Prostate gland (tissue), 2 donors: ENCODE data around the gene KAT8. TPM values are rescaled to one million over a fixed set of nuclear protein-coding genes. Genes with fewer than 3 reads are reported as not detected.
"Not testable (repeated sequence)": the region's sequence is repeated elsewhere in the genome, so short reads cannot be mapped to it uniquely, and the experiment has no call there.

Experiments used
- DNase-seq: peaks from one replicate; pipeline ENCODE4 v3.0.0-alpha.2; 2019; ENCODE audit warnings: low spot score
- H3K27ac ChIP-seq, 2 donors: fragments of 200-600 bp; sonication (generic); 2 replicates each; pipeline ENCODE4 v1.5.1; 2017 to 2019
- H3K27me3 ChIP-seq: fragments of 200-600 bp; sonication (generic); replicated peaks from 2 replicates; pipeline ENCODE4 v1.5.1; 2019; ENCODE audit not compliant: insufficient read depth
- H3K36me3 ChIP-seq, 2 donors: fragments of 200-600 bp; sonication (generic); 1 replicate in 1 of 2; 2 replicates in 1 of 2; pipeline versions ENCODE4 v1.5.1 to v1.8.1; 2017 to 2019
- H3K4me1 ChIP-seq: fragments of 200-600 bp; sonication (generic); replicated peaks from 2 replicates; pipeline ENCODE4 v1.5.1; 2019
- H3K4me3 ChIP-seq, 2 donors: fragments of 200-600 bp; sonication (generic); 2 replicates each; pipeline ENCODE4 v1.5.1; 2017 to 2019
- H3K9me3 ChIP-seq: fragments of 200-600 bp; sonication (generic); 2 replicates; pipeline ENCODE4 v1.5.1; 2017
- POLR2A ChIP-seq: fragments of 450-650 bp; IDR thresholded peaks from one replicate; pipeline ENCODE4 v1.6.1; 2016; ENCODE audit warnings: antibody characterized with exemption, mild to moderate bottlenecking
- POLR2AphosphoS5 ChIP-seq: sonication (generic); formaldehyde crosslinking; IDR thresholded peaks from one replicate; pipeline ENCODE4 v1.6.1; 2017; ENCODE audit warnings: antibody characterized with exemption
- WGBS: methylation state at CpG from one replicate; pipeline ENCODE4 v1.1.5; 2018; 5-methylcytosine and 5-hydroxymethylcytosine counted together
- intact Hi-C: fragments of 100-400 bp; cut with DNase I; formaldehyde crosslinking; loops from one replicate; pipeline ENCODE4 v1.14.2; 2022
- total RNA-seq, 2 donors: library from RNA; depleted of rRNA; stranded (reverse); fragments of >200 nt; gene quantifications; one replicate each; pipeline ENCODE4 v1.1.0, GENCODE V29; 2016
- TF ChIP-seq, protein P1 (sequence below), 4 experiments: fragments of 200-600 bp in 2 of 4; fragments of 450-650 bp in 2 of 4; sonication (generic) in 2 of 4; IDR thresholded peaks; 1 replicate in 3 of 4; 2 replicates in 1 of 4; pipeline ENCODE4 v1.5.1; 2016 to 2019; ENCODE audit warnings: antibody characterized with exemption in 4 of 4, mild to moderate bottlenecking in 2 of 4, moderate library complexity in 2 of 4

KAT8 gene
- total RNA-seq, 2 donors from 2014 or later = 92.6 to 115 TPM

DNA sequence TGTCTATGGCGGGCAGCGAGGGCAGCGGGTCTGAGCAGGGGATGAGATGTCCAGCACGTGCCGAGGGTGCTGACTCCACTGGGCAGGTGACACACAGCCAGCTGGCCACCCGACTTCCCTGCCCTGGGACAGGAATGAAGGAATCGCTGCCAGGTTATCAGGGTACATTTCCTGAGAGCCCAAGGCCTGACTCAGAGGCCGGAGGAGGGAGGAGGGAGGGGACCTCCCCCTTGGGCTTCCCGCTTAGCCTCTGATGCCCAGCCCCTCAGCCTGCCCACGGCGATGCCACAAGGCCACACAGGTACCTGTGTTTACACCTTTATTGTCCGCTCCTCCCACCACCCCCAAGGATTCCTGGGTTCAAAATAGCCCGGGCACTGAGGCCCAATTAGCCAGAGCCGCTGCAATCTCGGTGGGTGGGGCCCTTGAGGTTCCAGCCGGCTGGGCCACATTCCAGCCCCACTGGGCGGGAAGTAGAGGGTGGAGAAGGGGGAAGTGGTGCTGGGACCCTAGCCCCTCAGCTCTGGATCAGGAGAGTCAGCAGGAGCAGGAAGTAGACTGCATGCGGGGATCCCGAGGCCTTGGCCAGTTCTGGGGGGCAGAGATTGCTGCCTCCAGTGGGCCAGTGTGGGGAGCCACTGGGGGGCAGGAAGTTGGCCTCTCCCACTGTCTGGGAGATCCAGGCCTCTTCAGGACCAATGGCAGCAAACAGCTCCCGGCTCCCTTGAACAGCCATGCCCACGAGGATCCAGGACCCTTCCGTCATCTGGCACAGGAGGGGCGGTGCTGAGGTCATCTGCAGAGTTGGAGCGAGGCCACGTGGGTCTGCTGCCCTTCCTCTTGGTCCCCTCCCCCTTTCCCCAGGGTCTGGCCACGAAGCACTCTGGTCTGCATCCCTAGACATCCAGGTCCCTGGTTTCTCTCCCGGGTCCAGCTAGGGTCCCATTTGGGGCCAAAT is 21.4 kb downstream of the KAT8 start:
- no peaks in the 10 kb centered on the region for H3K9me3 ChIP-seq
- peak; percentile 64 for DNase-seq
- H3K4me1 ChIP-seq = peaks cover 13% of the 10 kb centered on the region
- H3K27ac ChIP-seq = peak overlapping the region; percentile 56 to 67
- H3K27me3 ChIP-seq = no peaks in the 10 kb centered on the region
- H3K36me3 ChIP-seq = no peaks in the 10 kb centered on the region
- WGBS = 46% methylated on average over 27 of the region's 27 CpGs
- intact Hi-C loops = no loop called here
- peak; percentile 62 for TF ChIP-seq POLR2AphosphoS5
- TF ChIP-seq POLR2A = no peak
- H3K4me3 ChIP-seq = no peak overlapping the region

DNA sequence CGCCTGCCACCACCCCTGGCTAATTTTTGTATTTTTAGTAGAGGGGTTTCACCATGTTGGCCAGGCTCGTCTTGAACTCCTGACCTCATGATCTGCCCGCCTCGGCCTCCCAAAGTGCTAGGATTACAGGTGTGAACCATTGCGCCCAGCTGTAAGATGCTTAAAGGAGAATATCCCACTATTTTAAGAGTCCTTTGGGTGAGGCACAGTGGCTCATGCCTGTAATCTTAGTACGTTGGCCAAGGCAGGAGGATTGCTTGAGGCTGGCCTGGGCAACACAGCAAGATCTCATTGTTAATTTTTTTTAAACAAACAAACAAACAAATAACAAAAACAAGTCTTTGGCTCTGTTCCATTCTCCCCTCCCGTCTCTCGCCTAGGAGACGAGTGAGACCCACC is 23.6 kb downstream of the KAT8 start:
- peak overlapping the region; percentile 80 to 82 for H3K27ac ChIP-seq
- H3K4me1 ChIP-seq, H3K9me3 ChIP-seq, H3K36me3 ChIP-seq, H3K4me3 ChIP-seq, H3K27me3 ChIP-seq, DNase-seq: not testable (repeated sequence)
- WGBS = 75% methylated on average over 9 of the region's 9 CpGs
- intact Hi-C loops = loop anchor here (5.0 kb wide), 2 partner anchors 34 to 49 kb away; partner anchors contain the start of genes BCKDK and VKORC1

DNA sequence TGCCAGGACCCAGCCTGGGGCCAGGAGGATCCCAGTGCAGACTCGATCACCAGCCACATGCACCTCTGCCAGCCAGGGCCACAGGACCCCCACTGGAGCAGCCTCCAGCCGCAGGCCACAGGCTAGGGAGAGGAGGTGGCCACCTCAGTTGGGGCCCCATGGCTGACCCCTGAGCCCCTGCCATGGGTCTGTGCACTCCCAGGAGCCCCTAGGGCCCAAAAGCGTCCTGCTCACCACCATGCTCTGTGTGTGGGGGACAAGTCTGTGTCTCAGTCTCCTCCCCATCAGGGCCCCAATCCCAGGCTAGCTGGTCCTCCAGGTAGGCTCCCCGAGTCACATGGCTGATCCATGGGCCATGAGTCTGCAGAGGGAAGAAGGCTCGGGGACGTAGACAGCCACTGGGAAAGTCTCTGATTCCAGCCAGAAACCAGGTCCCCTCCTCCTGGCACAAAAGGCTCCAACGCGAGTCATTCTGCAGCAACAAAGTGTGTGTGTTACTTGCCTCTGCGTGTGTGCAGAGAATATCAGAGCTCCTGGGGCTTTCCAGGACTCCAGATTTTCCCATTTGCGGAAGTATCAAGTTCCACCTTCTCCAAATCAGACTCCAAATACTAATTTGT is 24.1 kb downstream of the KAT8 start:
- H3K27me3 ChIP-seq = no peaks in the 10 kb centered on the region
- TF ChIP-seq, protein P1, sequence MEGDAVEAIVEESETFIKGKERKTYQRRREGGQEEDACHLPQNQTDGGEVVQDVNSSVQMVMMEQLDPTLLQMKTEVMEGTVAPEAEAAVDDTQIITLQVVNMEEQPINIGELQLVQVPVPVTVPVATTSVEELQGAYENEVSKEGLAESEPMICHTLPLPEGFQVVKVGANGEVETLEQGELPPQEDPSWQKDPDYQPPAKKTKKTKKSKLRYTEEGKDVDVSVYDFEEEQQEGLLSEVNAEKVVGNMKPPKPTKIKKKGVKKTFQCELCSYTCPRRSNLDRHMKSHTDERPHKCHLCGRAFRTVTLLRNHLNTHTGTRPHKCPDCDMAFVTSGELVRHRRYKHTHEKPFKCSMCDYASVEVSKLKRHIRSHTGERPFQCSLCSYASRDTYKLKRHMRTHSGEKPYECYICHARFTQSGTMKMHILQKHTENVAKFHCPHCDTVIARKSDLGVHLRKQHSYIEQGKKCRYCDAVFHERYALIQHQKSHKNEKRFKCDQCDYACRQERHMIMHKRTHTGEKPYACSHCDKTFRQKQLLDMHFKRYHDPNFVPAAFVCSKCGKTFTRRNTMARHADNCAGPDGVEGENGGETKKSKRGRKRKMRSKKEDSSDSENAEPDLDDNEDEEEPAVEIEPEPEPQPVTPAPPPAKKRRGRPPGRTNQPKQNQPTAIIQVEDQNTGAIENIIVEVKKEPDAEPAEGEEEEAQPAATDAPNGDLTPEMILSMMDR (IDR thresholded peaks at IDR 0.05) = no peak
- TF ChIP-seq POLR2A (no peak), POLR2AphosphoS5 (no peak)
- peak overlapping the region; percentile 5 to 51 for H3K4me3 ChIP-seq
- DNase-seq = no peak
- no peaks in the 10 kb centered on the region for H3K9me3 ChIP-seq
- intact Hi-C loops = loop anchor here (1.0 to 5.0 kb wide), 3 partner anchors 34 to 49 kb away; partner anchors contain the start of genes BCKDK, FUS and VKORC1
- WGBS = 10% methylated on average over 9 of the region's 10 CpGs
- peak overlapping the region; percentile 80 to 82 for H3K27ac ChIP-seq
- peaks cover 7% of the 10 kb centered on the region for H3K4me1 ChIP-seq
- no peaks in the 10 kb centered on the region for H3K36me3 ChIP-seq

GRCh38 chr16:31142109-31143010 is 24.9 kb downstream of the KAT8 start:
- no peaks in the 10 kb centered on the region for H3K27me3 ChIP-seq
- peak; percentile 99 for DNase-seq
- H3K4me1 ChIP-seq = peaks cover 7% of the 10 kb centered on the region
- H3K36me3 ChIP-seq = no peaks in the 10 kb centered on the region
- peak overlapping the region; percentile 80 to 82 for H3K27ac ChIP-seq
- 2% methylated on average over 59 of the region's 89 CpGs for WGBS
- peak overlapping the region; percentile 30 to 51 for H3K4me3 ChIP-seq
- TF ChIP-seq, protein P1 (IDR thresholded peaks at IDR 0.05) = peak; percentile 97 to 100 (median 100)
- peak; percentile 90 for TF ChIP-seq POLR2AphosphoS5
- peak; percentile 61 for TF ChIP-seq POLR2A
- no peaks in the 10 kb centered on the region for H3K9me3 ChIP-seq
- intact Hi-C loops = loop anchor here (1.0 to 5.0 kb wide), 3 partner anchors 35 to 50 kb away; partner anchors contain the start of genes BCKDK, FUS and VKORC1

DNA sequence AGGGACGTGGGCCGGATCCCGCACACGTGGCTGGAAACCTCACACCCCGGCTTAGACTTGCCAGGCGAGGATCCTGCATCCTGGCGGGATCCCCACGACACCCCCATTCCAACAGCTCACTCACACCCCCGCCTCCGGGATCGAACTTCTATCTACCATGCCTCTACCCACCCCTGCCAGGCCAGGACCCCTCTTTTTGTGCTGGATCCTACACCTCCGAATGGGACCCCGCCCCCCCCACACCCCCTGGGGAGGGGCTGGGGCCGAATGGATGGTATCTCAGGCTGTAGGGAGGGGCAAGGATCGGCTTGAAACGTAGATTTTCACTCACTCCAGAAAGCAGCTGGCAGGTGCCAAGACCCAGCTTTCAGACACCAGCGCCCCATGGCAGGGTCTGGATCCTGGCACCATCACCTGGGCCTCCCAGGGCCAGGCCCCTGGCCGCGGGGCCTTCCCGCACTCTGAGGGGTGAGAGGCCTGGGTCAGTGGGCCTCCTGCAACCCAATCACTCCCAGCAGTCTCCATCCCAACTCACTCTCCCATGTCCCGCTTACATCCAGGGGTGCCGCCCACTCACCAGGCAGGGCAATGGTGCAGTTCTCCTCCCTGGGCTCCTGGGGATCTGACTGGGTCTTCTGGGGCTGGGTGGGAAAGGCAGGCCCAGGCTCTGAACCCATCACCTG is 25.7 kb downstream of the KAT8 start:
- peak overlapping the region; percentile 30 to 51 for H3K4me3 ChIP-seq
- H3K27me3 ChIP-seq = no peaks in the 10 kb centered on the region
- no peak for DNase-seq
- 57% methylated on average over 22 of the region's 22 CpGs for WGBS
- no peaks in the 10 kb centered on the region for H3K9me3 ChIP-seq
- H3K27ac ChIP-seq = peak overlapping the region; percentile 80 to 82
- H3K36me3 ChIP-seq = no peaks in the 10 kb centered on the region
- TF ChIP-seq POLR2AphosphoS5 = no peak
- peaks cover 7% of the 10 kb centered on the region for H3K4me1 ChIP-seq
- intact Hi-C loops = loop anchor here (5.0 kb wide), 2 partner anchors 36 to 51 kb away; partner anchors contain the start of genes BCKDK and VKORC1
